HL-60 (cell line): Measurements from ENCODE around the gene NFATC1.

ENCODE experiments used
- DNase-seq, 2 experiments: peaks; one replicate each; pipeline ENCODE4 v3.0.0-alpha.2; 2010 to 2020; ENCODE audit warnings: low read depth in 1 of 2, low spot score in 1 of 2
- H3K27ac ChIP-seq: fragments of 250-450 bp; sonication (Bioruptor Pico); replicated peaks from 2 replicates; pipeline ENCODE4 v1.5.1; 2020; ENCODE audit warnings: mild to moderate bottlenecking, moderate library complexity
- H3K27me3 ChIP-seq: fragments of 250-450 bp; sonication (Bioruptor Pico); 2 replicates; pipeline ENCODE4 v1.5.1; 2021; ENCODE audit warnings: mild to moderate bottlenecking, moderate library complexity; ENCODE audit not compliant: insufficient read depth, poor library complexity, severe bottlenecking
- H3K4me3 ChIP-seq: replicated peaks from 2 replicates; pipeline ENCODE4 v1.5.1; 2011; ENCODE audit warnings: mild to moderate bottlenecking, control low read depth, low read length; ENCODE audit not compliant: insufficient read depth
- GABPA ChIP-seq: IDR thresholded peaks from 2 replicates; pipeline ENCODE4 v1.6.1; 2012; ENCODE audit warnings: low read depth
- POLR2AphosphoS5 ChIP-seq: IDR thresholded peaks from 2 replicates; pipeline ENCODE4 v1.6.1; 2012; ENCODE audit warnings: low read depth
- SPI1 ChIP-seq: IDR thresholded peaks from 2 replicates; pipeline ENCODE4 v1.6.1; 2012; ENCODE audit warnings: low read depth, mild to moderate bottlenecking, borderline replicate concordance
- TF ChIP-seq, protein P1 (sequence below): IDR thresholded peaks from 2 replicates; pipeline ENCODE4 v1.6.1; 2012; ENCODE audit warnings: low read depth; ENCODE audit not compliant: insufficient replicate concordance
- TF ChIP-seq, protein P2 (sequence below): IDR thresholded peaks from one replicate; pipeline ENCODE4 v1.5.1; 2011; ENCODE audit warnings: low read length, control low read depth, inconsistent platforms; ENCODE audit not compliant: insufficient read depth

Gene NFATC1

DNA sequence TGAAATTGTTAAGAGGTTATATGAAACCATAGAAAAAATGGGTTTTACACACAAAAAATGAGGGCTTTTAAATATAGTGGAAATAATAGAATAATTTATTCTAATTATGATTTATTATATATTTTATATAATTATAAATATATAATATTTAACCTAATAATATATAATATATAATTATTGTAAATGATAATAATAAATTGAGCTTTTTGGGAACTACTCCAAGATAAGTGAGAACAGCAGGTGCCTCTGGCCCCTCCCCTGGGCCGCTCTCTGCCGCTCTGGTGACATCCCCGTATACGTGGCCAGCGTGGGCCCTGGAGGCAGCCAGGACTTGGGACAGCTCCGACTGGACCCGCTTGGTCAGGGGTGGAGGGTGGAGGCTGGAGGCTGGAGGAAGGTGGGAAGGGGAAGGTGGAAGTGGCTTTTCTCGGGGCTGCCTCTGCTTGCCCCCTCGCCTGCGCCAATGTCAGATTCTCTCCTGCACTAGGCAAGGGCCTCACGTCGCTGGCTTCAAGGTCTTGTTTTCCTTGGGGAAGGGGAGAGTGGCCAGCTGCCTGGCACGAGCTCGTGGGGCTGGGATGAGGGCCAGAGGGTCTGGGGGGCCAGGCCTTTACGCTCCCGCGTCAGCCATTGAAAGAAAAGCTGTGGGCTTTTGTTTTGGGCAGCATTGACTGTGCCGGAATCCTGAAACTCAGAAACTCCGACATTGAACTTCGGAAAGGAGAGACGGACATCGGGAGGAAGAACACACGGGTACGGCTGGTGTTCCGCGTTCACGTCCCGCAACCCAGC lies 54.8 kb downstream of the NFATC1 start:
- Histone ChIP-seq H3K27ac (no peak overlapping the region), H3K27me3 (no peaks in the 10 kb centered on the region), H3K4me3 (no peak overlapping the region)
- TF ChIP-seq, protein P1, sequence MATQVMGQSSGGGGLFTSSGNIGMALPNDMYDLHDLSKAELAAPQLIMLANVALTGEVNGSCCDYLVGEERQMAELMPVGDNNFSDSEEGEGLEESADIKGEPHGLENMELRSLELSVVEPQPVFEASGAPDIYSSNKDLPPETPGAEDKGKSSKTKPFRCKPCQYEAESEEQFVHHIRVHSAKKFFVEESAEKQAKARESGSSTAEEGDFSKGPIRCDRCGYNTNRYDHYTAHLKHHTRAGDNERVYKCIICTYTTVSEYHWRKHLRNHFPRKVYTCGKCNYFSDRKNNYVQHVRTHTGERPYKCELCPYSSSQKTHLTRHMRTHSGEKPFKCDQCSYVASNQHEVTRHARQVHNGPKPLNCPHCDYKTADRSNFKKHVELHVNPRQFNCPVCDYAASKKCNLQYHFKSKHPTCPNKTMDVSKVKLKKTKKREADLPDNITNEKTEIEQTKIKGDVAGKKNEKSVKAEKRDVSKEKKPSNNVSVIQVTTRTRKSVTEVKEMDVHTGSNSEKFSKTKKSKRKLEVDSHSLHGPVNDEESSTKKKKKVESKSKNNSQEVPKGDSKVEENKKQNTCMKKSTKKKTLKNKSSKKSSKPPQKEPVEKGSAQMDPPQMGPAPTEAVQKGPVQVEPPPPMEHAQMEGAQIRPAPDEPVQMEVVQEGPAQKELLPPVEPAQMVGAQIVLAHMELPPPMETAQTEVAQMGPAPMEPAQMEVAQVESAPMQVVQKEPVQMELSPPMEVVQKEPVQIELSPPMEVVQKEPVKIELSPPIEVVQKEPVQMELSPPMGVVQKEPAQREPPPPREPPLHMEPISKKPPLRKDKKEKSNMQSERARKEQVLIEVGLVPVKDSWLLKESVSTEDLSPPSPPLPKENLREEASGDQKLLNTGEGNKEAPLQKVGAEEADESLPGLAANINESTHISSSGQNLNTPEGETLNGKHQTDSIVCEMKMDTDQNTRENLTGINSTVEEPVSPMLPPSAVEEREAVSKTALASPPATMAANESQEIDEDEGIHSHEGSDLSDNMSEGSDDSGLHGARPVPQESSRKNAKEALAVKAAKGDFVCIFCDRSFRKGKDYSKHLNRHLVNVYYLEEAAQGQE: no peak
- TF ChIP-seq, protein P2, sequence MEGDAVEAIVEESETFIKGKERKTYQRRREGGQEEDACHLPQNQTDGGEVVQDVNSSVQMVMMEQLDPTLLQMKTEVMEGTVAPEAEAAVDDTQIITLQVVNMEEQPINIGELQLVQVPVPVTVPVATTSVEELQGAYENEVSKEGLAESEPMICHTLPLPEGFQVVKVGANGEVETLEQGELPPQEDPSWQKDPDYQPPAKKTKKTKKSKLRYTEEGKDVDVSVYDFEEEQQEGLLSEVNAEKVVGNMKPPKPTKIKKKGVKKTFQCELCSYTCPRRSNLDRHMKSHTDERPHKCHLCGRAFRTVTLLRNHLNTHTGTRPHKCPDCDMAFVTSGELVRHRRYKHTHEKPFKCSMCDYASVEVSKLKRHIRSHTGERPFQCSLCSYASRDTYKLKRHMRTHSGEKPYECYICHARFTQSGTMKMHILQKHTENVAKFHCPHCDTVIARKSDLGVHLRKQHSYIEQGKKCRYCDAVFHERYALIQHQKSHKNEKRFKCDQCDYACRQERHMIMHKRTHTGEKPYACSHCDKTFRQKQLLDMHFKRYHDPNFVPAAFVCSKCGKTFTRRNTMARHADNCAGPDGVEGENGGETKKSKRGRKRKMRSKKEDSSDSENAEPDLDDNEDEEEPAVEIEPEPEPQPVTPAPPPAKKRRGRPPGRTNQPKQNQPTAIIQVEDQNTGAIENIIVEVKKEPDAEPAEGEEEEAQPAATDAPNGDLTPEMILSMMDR: no peak
- TF ChIP-seq POLR2AphosphoS5: no peak
- DNase-seq: no peak

DNA sequence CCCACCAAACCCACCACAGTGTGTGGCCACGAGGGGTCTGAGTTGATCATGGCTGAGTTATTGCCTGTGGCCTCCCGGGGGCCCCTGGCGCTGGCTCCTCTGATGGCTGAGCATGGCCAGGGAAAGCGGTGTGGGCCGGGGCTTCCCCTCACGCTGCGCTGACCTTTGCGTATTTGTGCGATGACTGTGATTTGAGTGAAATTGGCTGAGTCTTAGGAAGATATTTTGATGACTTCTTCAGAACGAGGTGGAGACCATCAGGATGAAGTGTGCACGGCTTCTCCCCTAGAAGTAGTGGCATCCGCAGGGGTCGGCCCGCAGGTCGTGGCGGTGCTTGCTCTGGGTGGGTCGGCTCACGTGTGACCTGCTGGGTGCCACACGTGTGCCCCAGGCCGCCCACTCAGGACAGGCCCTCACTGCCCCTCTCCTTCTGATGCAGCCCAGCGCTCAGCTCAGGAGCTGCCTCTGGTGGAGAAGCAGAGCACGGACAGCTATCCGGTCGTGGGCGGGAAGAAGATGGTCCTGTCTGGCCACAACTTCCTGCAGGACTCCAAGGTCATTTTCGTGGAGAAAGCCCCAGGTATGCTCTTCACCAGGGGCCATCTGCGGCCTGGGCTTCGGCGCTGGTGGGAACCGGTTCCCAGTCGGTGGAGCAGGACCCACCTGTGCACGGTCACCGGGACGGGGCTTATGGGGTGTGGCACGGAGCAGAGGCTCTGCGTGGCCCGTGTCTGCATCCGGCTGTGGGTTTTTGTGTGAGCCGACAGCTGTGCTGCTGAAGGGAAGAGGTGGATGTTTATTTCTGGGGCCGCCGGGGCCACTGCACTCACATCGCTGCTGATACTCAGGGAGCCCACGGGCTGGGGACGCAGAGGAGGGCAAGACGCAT lies 55.8 kb downstream of the NFATC1 start:
- Histone ChIP-seq H3K4me3 (no peak overlapping the region), H3K27me3 (no peaks in the 10 kb centered on the region), H3K27ac (no peak overlapping the region)
- TF ChIP-seq SPI1 (no peak), POLR2AphosphoS5 (no peak)
- TF ChIP-seq, protein P2: no peak
- TF ChIP-seq, protein P1: no peak
- DNase-seq: no peak

DNA sequence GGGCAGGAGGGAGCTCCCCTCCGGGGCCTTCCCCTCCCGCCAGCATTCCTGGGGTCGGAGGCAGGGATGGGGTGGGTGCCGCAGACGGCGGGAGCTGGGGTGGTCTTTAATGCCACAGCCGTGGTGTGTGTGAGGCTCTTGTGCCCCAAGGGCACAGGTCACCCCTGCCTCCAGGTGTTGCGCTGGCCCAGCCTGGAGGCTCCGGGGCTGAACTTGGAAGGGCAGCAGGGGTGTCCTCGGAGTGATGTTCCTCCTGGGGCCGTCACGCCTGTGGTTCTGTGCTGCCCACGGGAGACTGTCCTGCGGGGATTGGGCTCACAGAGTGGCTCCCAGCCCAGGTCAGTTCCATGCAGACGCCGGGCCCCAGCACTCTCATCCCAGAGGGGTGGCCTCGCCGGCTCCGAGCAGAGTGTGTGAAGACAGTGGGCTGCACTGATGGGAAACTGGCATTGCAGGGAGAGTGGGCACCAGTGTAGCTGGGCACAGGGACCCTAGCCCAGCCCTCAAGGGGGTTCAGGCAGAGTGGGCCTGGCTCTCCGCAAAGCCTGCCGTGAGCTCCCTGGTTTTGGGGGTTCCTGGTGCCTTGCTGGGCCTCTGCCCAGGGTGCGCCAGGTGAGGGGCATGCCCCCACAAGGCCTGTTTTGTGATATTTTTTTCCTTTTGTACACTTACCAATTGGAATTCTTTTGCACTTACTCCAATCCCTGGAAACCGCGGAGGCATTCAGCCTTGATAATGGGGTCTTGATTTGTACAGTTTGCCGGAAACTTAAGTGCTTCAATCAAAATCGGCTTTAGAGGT lies 56.7 kb downstream of the NFATC1 start:
- DNase-seq: no peak
- TF ChIP-seq SPI1: no peak
- TF ChIP-seq, protein P1: no peak
- no peak for TF ChIP-seq GABPA
- TF ChIP-seq, protein P2: no peak
- no peak for TF ChIP-seq POLR2AphosphoS5
- Histone ChIP-seq H3K27ac (no peak overlapping the region), H3K4me3 (no peak overlapping the region), H3K27me3 (no peaks in the 10 kb centered on the region)
